ENCODE measurements around the gene BAX.
"Not testable (repeated sequence)": the region's sequence is repeated elsewhere in the genome, so short reads cannot be mapped to it uniquely, and the experiment has no call there.

GRCh38 chr19:48919271-48919670 is 35.4 kb upstream of the BAX start:
- TF ChIP-seq, protein P1, sequence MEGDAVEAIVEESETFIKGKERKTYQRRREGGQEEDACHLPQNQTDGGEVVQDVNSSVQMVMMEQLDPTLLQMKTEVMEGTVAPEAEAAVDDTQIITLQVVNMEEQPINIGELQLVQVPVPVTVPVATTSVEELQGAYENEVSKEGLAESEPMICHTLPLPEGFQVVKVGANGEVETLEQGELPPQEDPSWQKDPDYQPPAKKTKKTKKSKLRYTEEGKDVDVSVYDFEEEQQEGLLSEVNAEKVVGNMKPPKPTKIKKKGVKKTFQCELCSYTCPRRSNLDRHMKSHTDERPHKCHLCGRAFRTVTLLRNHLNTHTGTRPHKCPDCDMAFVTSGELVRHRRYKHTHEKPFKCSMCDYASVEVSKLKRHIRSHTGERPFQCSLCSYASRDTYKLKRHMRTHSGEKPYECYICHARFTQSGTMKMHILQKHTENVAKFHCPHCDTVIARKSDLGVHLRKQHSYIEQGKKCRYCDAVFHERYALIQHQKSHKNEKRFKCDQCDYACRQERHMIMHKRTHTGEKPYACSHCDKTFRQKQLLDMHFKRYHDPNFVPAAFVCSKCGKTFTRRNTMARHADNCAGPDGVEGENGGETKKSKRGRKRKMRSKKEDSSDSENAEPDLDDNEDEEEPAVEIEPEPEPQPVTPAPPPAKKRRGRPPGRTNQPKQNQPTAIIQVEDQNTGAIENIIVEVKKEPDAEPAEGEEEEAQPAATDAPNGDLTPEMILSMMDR (IDR thresholded peaks at IDR 0.05): not testable (repeated sequence)
- TF ChIP-seq ZNF121 (CRISPR knock-in tag; IDR thresholded peaks at IDR 0.05); MXD4 (CRISPR knock-in tag; IDR thresholded peaks at IDR 0.05; ENCODE audit: borderline replicate concordance); GTF2I (CRISPR knock-in tag; conservative IDR thresholded peaks at IDR 0.05); USF2 (CRISPR knock-in tag; IDR thresholded peaks at IDR 0.05); ATF1 (CRISPR knock-in tag; IDR thresholded peaks at IDR 0.05); KAT7 (CRISPR knock-in tag; IDR thresholded peaks at IDR 0.05; ENCODE audit: borderline replicate concordance): not testable (repeated sequence)
